Left forelimb (tissue), 1 donor: Measurements from ENCODE around the gene RNF114.
A peak's percentile ranks its signal among the peaks of the same experiment; 100 is the strongest.
"Not testable (repeated sequence)": the region's sequence is repeated elsewhere in the genome, so short reads cannot be mapped to it uniquely, and the experiment has no call there.

ENCODE experiments used
- DNase-seq: peaks from one replicate; pipeline ENCODE4 v3.0.0-alpha.2; 2018; ENCODE audit warnings: low spot score

The RNF114 gene, protein sequence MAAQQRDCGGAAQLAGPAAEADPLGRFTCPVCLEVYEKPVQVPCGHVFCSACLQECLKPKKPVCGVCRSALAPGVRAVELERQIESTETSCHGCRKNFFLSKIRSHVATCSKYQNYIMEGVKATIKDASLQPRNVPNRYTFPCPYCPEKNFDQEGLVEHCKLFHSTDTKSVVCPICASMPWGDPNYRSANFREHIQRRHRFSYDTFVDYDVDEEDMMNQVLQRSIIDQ

DNA sequence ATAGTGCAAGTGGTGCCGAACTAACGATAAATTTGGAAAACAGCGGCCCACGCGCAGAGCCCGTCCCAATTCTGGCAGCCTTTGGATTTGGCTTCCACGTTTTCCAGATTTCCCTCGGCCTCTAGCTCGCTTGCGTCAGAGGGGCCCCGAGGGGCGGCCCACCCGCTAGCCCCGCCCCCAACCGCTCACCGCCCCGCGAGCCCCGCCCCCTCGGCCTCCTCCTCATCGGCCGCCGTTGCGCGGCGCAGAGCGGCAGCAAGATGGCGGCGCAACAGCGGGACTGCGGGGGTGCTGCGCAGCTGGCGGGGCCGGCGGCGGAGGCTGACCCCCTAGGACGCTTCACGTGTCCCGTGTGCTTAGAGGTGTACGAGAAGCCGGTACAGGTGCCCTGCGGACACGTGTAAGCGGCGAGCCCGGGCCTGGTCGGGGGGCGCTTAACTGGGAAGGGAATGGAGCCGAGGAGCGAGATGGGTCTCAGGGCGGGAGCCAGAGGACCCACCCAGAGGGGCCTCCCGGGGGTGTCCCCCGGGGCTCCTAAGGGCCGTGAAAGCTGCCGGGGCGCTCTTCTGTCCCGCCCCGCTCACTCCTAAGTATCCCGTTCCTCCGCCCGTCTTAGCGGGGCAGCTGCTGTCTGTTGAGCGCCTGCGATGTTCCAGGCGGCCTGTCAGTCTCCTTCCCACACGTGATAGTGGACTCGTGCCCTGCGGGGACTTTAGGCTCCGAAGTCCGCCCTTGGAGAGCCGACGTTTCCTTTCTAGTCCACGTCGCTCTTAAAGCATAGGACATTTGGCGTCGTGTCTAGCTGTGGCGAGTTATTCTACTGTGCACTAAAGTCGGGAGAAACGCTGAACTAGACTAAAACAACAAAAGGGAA is at the start of gene RNF114:
Gene RNF114, plus strand, starts transcription at position 245 of the 874 bp plus-strand sequence. Its CDS starts 16 bp downstream, at position 261.
- DNase-seq: peak; percentile 96

- peak; percentile 58 for DNase-seq
Observed at GRCh38 chr20:49886571-49887213, 49.5 kb upstream of the RNF114 start.

- DNase-seq: no peak
Observed at GRCh38 chr20:49887251-49888211, 48.7 kb upstream of the RNF114 start.

DNA sequence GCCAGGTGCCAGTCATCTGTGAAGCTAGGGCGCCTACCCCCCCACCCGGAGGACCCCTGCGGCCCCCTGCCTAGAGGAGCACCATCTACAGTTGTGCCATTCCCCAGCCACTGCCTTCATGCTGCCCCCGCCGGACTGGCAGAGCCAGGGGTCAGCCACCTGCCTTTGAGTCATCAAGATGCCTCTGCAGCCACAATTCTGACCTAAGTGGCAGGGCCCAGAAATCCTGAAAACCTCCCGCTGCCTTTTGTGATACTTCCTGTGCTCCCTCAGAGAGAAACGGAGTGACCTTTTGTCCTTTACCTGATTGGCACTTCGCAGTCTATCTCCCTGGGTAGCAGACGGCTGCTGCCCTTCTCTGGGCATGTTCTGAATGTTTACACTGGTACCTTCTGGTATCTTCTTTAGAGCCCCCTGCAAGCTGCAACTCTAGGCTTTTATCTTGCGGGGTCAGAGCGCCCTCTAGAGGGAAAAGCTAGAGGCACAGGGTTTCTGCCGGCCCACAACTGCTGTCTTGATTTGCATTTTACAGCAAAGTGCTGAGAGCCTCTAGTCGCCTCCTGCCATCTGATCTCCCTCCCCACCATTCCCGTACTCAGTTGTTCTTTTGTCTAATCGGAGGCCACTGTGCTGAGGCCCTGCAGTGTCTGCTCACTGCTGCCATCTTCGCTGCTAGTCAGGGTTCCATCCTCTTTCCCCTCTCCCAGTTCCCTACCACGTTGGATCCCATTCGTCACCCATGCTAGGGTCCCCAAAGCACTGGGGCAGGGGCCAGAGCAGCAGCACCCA is 47.8 kb upstream of the RNF114 start:
- no peak for DNase-seq

DNA sequence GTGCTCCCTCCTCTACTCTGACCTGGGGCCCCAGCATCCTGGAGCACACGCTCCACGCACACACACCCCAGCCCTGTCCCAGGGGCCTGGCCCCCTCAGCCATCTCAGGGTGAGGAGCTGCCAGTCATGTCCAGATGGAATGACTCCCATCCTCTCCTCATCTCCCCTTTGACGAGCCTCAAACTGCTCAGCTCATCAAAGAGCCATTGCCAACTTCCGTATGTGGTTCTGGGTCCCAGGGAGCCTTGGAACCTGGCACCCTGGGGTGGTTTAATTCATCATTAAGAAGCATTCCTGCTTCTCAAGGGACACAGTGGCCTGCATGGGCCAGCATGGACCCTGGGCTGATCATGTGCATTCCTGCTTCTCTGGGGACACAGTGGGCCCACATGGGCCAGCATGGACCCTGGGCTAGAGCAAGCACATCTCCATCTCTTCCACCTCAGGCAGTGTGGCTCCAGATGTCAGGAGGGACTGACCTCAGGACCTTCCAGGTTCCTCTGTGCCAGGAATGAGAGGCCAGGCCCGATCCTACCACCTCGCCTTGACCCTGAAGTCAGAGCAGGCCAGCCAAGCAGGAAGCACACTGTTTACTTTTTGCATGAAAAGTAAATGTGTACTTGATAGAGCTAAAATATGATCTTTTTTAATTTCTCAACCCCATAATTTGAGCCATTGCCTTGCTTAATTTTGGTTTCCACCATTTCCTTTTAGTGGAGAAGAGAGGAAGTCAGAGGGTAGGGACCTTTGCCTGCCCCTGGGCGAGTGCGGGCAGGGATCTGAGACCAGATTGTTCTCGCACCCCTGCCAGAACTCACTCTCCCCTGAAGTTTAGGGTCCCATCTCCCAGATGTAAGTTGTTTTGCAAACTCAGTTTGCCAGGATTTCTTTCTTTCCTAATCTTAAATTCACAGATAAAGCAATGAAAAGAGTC is 46.9 kb upstream of the RNF114 start:
- no peak for DNase-seq

- no peak for DNase-seq
Observed at GRCh38 chr20:49889935-49890333, 46.3 kb upstream of the RNF114 start.

DNA sequence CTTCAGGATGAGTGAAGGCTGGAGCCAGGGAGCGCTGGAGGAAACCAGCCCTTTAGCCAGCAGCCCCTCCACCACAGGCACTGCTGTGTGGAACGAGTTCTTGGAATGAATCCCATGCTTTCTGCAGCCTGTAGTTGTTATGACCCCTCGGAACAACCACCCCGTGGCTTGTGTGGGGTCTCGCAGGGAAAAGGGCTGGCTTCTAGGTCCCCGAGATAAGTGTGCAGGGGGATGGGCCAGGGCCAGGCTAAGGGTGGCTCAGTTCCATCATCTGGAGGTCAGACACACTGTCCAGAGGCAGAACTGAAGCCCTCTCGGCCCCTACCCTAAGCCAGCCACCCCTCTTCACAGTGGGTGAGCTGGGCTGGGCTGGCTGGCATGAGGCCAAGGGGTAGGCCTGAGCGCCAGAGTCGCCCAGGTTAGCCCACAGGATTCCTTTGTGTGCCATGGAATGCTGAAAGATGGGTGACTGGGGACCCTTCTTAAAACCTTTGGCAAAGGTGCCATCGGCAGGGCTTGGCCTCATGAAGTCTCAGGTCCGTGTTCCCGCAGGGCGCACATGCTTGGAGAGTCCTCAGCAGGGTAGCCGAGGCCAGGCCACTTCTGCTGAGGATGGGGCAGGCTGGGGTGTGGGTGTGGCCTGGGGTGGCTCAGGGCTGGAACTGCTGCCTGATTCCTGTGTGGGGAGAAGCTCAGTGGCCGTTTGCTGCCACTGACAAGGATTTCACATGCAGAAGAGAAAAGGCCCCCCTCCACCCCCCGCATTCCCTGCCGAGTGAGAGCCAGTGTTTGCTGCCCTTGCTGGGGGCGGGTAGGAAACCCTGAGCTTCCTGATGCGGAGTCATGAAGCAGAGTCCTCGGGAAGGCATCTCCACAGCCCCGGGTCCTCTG is 45.5 kb upstream of the RNF114 start:
- DNase-seq: no peak

- no peak for DNase-seq
Observed at GRCh38 chr20:49891476-49892110, 44.6 kb upstream of the RNF114 start.

DNA sequence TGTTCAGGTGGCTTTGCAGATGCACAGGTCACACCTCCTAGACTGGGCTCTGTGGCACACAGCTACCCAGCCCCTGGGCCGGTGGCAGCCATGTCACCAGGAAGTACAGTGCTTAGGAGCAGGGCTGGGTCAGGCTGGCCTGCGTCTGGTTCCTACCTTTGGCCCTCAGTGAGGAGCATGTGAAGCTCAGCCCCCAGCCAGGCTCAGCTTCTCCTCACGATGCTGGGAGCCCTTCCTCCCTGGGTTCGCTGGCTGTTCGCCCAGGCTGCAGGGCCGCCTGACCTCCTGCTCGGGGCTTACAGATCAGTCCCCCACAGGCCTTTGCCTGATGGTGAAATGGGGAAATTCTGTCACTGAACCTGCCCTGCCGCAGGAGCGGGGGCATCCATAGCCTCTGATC is 43.9 kb upstream of the RNF114 start:
- no peak for DNase-seq

DNA sequence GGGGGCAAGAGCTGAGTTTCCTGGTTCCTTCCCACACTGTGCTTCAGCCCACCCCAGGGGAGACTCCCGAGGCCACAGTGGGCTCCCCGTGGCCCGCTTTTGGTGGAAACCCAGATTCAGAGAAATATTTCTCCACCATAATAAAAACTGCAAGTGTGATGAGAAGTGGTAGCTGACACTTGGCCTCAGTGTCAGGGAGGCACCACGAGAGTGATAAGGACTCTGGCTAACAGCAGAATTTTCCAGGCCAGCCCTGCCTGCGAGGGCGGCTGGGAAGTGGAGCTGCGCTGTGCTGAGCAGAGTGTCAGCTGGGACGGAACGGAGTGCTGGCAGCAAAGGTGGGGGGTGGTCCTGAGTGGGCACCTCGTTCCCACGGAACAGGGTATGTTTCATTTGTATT is 43.4 kb upstream of the RNF114 start:
- no peak for DNase-seq

GRCh38 chr20:49893242-49894072 is 42.7 kb upstream of the RNF114 start:
- DNase-seq: no peak

DNA sequence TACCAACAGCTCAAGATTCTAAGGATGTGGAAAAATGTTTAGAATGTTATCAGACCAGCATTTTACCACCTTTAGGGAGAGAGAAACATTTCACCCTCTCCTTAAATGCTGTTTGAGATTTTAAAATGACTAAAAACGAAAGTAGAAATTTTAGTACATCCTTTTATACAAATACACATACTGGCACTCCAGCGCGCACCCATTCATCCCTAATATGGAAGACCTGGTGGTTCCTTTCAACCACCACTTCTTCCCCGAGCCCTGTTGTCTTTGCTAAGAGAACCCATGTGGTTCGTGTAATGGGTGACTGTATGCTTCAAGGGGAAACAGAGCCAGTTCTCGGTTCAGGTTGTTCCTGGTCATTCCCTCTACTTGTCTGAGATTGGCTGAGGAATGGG is 42.1 kb upstream of the RNF114 start:
- DNase-seq: no peak

- not testable (repeated sequence) for DNase-seq
Observed at GRCh38 chr20:49895474-49896093, 40.6 kb upstream of the RNF114 start.

DNA sequence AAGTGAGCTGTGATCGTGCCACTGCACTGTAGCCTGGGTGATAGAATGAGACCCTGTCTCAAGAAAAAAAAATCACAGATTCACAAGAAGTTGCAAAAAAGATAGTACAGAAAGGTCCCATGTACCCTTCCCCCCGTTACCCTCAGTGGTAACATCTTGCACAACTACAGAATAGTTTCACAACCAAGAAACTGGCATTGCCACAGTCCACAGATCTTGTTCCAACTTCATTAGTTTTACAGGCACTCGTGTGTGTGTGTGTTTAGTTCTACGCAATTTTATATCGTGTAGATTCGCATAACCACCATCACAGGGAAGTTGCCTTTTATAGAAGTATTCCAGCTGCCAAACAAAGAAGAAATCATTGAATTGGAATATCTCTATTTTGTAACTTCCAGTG is 40.0 kb upstream of the RNF114 start:
- DNase-seq: no peak

GRCh38 chr20:49899541-49900383 is 36.4 kb upstream of the RNF114 start:
- DNase-seq: no peak

- DNase-seq: no peak
Observed at GRCh38 chr20:49901588-49901987, 34.6 kb upstream of the RNF114 start.
